NCI-H1436 treated with DMSO at 0.1 percent for 48 hours (cell line): ENCODE data around the gene ADAMTS6.
A peak's percentile ranks its signal among the peaks of the same experiment; 100 is the strongest.

Source experiments
- DNase-seq: peaks from one replicate; lab custom pipeline; 2025; lab: John Stamatoyannopoulos, UW

Gene ADAMTS6

DNA sequence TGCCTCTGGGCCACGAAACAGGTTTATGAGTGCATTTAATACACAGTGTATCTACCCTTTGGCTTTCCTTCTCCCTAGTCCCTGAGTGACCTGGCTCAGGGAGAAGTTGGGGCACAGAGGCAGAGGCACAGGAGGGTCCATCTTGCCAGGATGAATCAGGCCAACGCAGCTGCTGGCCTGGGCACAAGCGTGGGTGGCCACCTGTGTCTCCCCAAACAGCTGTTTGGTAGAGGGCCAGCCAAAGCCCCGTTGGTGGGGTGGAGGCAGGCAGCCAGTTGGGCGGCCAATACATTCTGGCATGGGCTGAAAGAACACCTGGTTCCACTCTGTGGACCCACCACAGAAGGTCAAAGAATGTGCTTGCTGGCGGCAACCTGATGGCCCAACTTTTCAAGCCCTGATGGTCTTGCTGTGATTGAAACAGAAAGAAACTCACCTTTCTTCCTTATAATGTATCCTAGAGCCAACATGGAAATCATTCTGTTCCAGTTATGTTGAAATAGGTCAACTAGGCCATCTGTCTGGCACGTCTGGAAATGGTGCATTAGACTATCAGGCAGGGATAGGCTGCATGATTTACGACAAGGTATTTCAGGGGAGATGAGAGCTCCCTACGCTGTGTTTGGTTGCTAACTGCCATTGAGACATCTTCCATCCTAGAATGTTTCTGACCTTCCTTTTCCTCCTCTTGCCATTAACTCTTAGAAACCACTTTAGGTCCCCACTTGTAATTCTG, 337.4 kb downstream of the ADAMTS6 start:
- DNase-seq: no peak

GRCh38 chr5:65142511-65143011, 339.2 kb downstream of the ADAMTS6 start:
- DNase-seq: no peak

DNA sequence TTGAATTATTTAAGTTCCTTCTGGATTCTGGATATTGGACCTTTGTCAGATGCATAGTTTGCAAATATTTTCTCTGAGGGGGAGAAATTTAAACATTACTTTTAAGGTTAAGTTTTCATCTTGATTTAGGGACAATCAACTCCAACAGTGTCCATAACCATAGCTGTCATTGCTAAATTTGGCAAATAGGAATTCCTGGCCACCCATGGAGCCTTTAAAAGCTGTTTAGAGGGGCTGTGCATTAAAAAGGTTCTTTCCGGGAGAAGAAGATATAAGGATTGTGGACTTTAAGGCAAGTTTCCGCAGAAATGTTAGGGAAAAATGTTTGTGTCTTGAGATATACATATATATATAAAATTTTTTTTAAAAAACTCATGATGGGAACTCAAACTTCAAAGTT, 339.7 kb downstream of the ADAMTS6 start:
- no peak for DNase-seq

- DNase-seq: peak; percentile 62
Observed at GRCh38 chr5:65141493-65141892, 340.2 kb downstream of the ADAMTS6 start.

- DNase-seq: no peak
Observed at GRCh38 chr5:65137631-65138030, 344.1 kb downstream of the ADAMTS6 start.

- no peak for DNase-seq
Observed at GRCh38 chr5:65133477-65134110, 348.1 kb downstream of the ADAMTS6 start.

DNA sequence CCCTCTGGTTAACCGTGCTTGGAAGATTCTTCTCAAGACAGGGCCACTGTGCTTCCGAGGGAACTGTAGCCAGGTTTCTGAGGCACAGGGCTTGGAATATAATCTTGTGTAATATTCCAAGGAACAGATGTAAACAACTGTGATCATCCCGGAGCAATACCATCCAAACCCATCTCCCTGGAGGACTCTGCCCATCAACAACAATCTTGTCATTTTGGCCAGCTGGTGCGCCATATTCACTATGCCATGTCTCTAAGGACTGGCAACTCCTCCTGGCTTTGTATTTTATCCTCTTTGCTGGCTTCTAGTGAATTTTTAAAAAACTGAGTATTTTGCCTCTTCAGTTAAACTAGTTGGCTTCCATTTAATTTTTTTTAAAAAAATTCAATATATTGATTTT, 349.3 kb downstream of the ADAMTS6 start:
- DNase-seq: no peak

DNA sequence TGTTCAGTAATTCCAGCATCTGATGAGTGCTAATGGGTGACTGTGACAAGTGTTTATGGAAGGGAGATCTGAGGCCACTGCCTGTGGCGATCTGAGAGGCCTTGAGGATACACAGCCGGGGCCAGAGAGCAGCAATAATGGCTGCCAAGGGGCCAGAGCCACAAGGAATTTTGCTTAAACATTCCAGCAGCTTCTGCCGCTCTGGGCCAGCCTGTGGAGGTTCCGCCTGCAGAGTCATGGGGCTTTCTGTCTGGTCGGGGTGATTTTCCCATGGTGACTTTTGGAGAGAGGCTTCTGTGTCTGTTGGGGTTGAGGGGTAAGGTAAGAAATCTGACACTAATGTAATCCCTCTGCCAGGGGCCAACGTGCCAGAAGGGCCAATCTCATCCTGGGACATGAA, 353.5 kb downstream of the ADAMTS6 start:
- no peak for DNase-seq

DNA sequence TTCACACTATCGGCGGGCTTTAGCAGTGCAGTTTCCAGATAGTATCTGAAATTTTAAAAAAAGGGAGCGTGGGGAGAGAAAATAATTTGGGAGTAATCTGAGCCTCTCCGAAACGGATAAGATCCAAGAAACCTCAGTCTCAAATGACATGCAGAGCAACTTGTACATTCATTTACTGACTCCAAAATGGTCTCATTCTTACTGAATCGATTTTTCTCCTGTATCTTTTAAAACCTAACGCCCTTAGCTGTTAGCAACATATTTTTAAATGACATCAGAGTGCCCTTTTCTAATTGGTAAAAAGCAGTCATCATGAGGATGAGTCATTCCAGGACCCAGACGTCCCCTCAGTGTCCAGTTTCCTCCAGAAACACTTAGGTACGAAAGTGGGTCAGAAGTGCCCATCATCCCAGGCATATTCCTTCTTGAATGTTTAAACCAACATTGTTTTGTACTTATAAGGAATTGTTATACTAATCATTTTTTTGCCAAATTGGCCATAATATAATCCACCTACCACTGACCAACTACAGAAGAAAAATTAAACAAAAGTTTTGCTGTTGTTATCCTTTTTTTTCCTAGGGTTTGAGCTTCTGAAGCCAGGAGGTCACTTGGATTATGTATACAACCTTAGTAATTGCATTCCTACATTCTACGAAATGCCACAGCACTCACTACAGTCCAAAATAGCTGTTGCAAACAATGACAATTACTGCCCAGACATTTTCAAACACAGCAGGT, 354.4 kb downstream of the ADAMTS6 start:
- no peak for DNase-seq

GRCh38 chr5:65126542-65127069, 355.1 kb downstream of the ADAMTS6 start:
- no peak for DNase-seq

- DNase-seq: no peak
Observed at GRCh38 chr5:65125591-65126541, 355.9 kb downstream of the ADAMTS6 start.

DNA sequence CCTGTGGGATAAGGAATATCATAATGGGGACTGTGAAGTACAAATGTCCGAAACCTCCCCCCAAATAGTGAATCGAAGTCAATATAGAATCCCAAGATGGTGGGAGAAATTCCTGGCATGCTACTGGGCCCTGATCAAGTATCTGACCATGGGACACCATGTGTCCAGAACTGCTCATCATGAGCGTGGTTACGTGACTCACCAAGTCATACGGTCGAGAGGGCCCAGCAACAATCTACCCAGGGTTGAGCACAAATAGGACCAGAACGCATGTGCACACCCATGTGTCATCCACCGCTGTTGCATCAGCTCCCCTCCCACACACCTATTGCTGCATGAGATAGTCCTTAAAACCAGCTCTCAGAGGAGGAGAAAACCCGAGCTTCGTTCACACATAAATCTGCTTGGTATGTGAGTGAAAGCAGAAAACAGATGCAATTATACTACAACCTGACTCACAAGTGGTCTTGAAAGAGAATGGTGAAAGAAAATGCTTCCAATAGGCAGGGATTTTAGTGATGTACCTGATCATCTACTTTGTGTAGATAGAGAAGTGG, 359.8 kb downstream of the ADAMTS6 start:
- DNase-seq: no peak

DNA sequence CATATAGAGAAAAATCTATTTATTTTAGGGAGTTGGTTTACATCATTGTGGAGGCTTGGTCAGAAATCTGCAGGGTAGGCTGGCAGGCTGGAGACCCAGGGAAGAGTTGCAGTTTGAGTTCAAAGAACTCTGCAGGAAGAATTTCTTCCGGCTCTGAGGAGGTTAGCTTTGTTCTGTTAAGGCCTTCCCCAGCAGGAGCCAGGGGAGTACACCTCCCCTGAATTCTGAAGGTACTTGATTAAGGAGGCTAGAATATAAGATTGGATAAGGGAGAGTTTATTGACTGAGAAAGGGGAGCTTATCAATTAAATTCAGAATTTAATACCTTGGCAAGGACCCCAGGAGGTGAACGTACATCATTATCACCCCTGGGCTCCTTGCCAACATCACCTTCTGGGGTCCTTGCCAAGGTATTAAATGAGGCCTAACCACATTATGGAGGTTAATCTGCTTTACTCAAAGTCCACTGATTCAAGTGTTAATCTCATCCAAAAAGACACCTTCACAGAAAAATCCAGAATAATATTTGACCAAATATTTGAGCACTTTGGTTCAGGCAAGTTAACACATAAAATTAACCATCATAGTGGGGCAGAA, 361.3 kb downstream of the ADAMTS6 start:
- DNase-seq: no peak

GRCh38 chr5:65117525-65117924, 364.2 kb downstream of the ADAMTS6 start:
- DNase-seq: no peak

- no peak for DNase-seq
Observed at GRCh38 chr5:65113771-65114170, 367.9 kb downstream of the ADAMTS6 start.

GRCh38 chr5:65111961-65112658, 369.6 kb downstream of the ADAMTS6 start:
- DNase-seq: no peak

DNA sequence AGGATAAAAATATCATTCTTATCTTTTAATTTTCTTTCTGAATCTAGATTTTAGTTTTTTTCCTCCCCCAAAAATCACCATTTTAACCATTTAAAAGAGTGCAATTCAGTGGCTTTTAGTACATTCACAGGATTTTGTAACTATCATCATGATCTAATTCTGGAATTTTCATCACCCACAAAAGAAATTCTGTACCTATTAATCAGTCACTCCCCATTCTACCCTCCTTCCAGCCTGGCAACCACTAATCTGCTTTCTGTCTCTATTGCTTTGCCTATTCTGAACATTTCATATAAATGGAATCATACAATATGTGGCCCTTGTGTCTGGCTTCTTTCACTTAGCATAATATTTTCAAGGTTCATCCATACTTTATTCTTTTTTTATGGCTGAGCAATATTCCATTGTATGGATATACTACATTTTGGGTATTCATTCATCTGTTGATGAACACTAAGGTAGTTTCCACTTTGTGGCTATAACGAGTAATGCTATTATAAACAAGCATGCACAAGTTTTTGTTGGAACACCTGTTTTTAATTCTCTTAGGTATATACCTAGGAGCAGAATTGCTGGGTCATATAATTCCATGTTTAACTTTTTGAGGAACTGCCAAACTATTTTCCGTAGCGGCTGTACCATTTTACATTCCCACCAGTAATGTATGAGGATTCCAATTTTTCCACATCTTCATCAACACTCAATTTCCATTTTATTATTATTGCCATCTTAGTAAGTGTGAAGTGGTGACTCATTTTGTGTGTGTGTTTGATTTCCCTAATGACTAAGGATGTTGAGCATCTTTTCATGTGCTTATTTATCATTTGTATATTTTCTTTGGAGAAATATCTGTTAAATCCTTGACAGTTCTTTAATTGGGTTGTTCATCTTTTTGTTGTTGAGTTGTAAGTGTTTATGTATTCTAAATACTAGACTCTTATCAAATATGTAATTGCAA, 372.7 kb downstream of the ADAMTS6 start:
- no peak for DNase-seq

GRCh38 chr5:65105301-65105700, 376.4 kb downstream of the ADAMTS6 start:
- DNase-seq: no peak

DNA sequence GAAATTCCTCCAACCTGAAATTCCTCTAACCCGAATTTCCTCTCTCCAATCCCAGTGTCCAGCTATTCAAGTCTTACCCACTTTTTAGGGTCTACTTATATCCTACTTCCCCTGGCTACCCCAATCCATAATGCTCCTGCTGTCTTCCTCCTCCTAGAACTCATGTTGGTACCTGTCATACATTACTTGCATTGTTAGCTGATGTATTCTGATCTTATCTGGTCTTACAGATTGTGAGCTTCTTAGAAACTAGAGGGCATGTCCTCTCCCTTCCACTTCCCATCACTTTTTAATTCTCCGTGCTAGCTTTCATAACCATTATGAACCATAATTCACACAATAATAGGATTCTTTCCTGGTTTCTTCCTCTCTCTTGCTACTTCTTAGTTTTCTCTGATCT, 376.9 kb downstream of the ADAMTS6 start:
- DNase-seq: no peak
